ENCODE measurements around the gene TAS2R14. TPM values are rescaled to one million over a fixed set of nuclear protein-coding genes. Genes with fewer than 3 reads are reported as not detected.

TAS2R14 gene
- total RNA-seq, 1 donor from 2014 or later = 3.8 TPM

GRCh38 chr12:10967409-10967808 lies 28.3 kb upstream of the TAS2R14 start:
- TF ChIP-seq, protein P1, sequence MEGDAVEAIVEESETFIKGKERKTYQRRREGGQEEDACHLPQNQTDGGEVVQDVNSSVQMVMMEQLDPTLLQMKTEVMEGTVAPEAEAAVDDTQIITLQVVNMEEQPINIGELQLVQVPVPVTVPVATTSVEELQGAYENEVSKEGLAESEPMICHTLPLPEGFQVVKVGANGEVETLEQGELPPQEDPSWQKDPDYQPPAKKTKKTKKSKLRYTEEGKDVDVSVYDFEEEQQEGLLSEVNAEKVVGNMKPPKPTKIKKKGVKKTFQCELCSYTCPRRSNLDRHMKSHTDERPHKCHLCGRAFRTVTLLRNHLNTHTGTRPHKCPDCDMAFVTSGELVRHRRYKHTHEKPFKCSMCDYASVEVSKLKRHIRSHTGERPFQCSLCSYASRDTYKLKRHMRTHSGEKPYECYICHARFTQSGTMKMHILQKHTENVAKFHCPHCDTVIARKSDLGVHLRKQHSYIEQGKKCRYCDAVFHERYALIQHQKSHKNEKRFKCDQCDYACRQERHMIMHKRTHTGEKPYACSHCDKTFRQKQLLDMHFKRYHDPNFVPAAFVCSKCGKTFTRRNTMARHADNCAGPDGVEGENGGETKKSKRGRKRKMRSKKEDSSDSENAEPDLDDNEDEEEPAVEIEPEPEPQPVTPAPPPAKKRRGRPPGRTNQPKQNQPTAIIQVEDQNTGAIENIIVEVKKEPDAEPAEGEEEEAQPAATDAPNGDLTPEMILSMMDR (IDR thresholded peaks at IDR 0.05) = no peak
- no peak for DNase-seq (ENCODE audit: extremely low spot score, unreplicated experiment)
- Mint-ChIP-seq H3K36me3 (ENCODE audit: unreplicated experiment) (peaks cover 2% of the 10 kb centered on the region), H3K9me3 (ENCODE audit: unreplicated experiment) (no peaks in the 10 kb centered on the region), H3K4me1 (ENCODE audit: unreplicated experiment) (peaks cover 29% of the 10 kb centered on the region), H3K4me3 (ENCODE audit: unreplicated experiment) (no peak overlapping the region), H3K27ac (ENCODE audit: unreplicated experiment) (peak overlapping the region; percentile 5), H3K27me3 (ENCODE audit: unreplicated experiment) (no peaks in the 10 kb centered on the region)

GRCh38 chr12:10966314-10966713 lies 27.3 kb upstream of the TAS2R14 start:
- TF ChIP-seq, protein P1 (IDR thresholded peaks at IDR 0.05) = no peak
- H3K4me3 Mint-ChIP-seq (ENCODE audit: unreplicated experiment) = no peak overlapping the region
- H3K9me3 Mint-ChIP-seq (ENCODE audit: unreplicated experiment) = no peaks in the 10 kb centered on the region
- DNase-seq (ENCODE audit: extremely low spot score, unreplicated experiment) = no peak
- H3K36me3 Mint-ChIP-seq (ENCODE audit: unreplicated experiment) = peaks cover 2% of the 10 kb centered on the region
- H3K27ac Mint-ChIP-seq (ENCODE audit: unreplicated experiment) = no peak overlapping the region
- H3K4me1 Mint-ChIP-seq (ENCODE audit: unreplicated experiment) = peaks cover 29% of the 10 kb centered on the region
- H3K27me3 Mint-ChIP-seq (ENCODE audit: unreplicated experiment) = no peaks in the 10 kb centered on the region

DNA sequence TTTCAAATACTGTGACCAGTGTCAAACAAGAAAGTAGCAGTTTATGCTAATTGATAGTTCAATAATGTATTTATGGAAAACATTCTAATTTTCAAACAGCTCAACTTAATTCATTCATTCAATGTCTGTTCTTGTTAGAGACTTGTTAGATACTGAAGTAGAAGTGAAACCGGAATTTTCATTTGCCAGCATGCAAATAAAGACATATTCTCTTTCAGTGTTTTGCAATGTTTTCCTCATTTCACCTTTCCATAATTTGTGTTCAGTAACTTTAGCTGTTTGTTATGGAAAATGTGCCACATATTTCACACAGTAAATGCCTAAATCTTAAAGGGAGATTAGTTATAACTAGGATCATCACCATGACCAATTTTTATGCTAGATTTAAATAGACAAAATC lies 26.4 kb upstream of the TAS2R14 start:
- no peaks in the 10 kb centered on the region for H3K36me3 Mint-ChIP-seq (ENCODE audit: unreplicated experiment)
- no peaks in the 10 kb centered on the region for H3K27me3 Mint-ChIP-seq (ENCODE audit: unreplicated experiment)
- H3K4me3 Mint-ChIP-seq (ENCODE audit: unreplicated experiment) = no peak overlapping the region
- TF ChIP-seq, protein P1 (IDR thresholded peaks at IDR 0.05) = no peak
- DNase-seq (ENCODE audit: extremely low spot score, unreplicated experiment) = no peak
- no peaks in the 10 kb centered on the region for H3K9me3 Mint-ChIP-seq (ENCODE audit: unreplicated experiment)
- peaks cover 29% of the 10 kb centered on the region for H3K4me1 Mint-ChIP-seq (ENCODE audit: unreplicated experiment)
- H3K27ac Mint-ChIP-seq (ENCODE audit: unreplicated experiment) = no peak overlapping the region

GRCh38 chr12:10960211-10960610 lies 21.1 kb upstream of the TAS2R14 start:
- Mint-ChIP-seq H3K36me3 (ENCODE audit: unreplicated experiment) (peaks cover 15% of the 10 kb centered on the region), H3K27ac (ENCODE audit: unreplicated experiment) (no peak overlapping the region), H3K4me3 (ENCODE audit: unreplicated experiment) (no peak overlapping the region), H3K9me3 (ENCODE audit: unreplicated experiment) (peaks cover 18% of the 10 kb centered on the region), H3K27me3 (ENCODE audit: unreplicated experiment) (no peaks in the 10 kb centered on the region), H3K4me1 (ENCODE audit: unreplicated experiment) (no peaks in the 10 kb centered on the region)
- TF ChIP-seq, protein P1 (IDR thresholded peaks at IDR 0.05) = no peak
- DNase-seq (ENCODE audit: extremely low spot score, unreplicated experiment) = no peak

DNA sequence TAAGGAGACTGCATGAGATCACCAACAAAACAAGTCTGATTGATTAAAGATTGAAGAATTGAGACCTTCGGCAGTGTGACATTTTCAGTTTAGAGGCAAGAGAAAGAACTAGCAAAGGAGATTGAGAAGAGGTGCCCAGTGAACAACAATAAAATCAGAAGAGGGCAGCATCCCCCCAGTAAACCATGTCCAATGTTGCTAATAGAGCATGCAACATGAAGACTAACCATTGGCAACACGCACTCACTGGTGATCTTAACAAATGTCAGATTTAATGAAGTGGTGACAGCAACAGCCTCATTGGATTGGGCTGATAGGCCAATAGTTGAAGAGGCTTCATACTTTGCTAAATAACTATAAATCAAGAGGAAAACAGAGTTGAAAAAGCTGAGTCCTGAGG lies 20.7 kb upstream of the TAS2R14 start:
- Mint-ChIP-seq H3K4me1 (ENCODE audit: unreplicated experiment) (no peaks in the 10 kb centered on the region), H3K4me3 (ENCODE audit: unreplicated experiment) (no peak overlapping the region), H3K27ac (ENCODE audit: unreplicated experiment) (no peak overlapping the region), H3K36me3 (ENCODE audit: unreplicated experiment) (peaks cover 18% of the 10 kb centered on the region), H3K27me3 (ENCODE audit: unreplicated experiment) (no peaks in the 10 kb centered on the region), H3K9me3 (ENCODE audit: unreplicated experiment) (peaks cover 22% of the 10 kb centered on the region)
- DNase-seq (ENCODE audit: extremely low spot score, unreplicated experiment) = no peak
- TF ChIP-seq, protein P1 (IDR thresholded peaks at IDR 0.05) = no peak

All from osteocyte (in vitro differentiated cells).